ENCODE data around the gene TIMM21.
A peak's percentile ranks its signal among the peaks of the same experiment; 100 is the strongest.

The TIMM21 gene

GRCh38 chr18:74196220-74197119, 48.1 kb downstream of the TIMM21 start:
- DNase-seq = peak; percentile 19 to 34

GRCh38 chr18:74197705-74198341, 49.5 kb downstream of the TIMM21 start:
- no peak for DNase-seq

GRCh38 chr18:74198453-74198852, 50.1 kb downstream of the TIMM21 start:
- no peak for DNase-seq

- DNase-seq = no peak
Measured at GRCh38 chr18:74200780-74201179, 52.5 kb downstream of the TIMM21 start.

GRCh38 chr18:74203811-74204210, 55.5 kb downstream of the TIMM21 start:
- no peak for DNase-seq

GRCh38 chr18:74204526-74205152, 56.3 kb downstream of the TIMM21 start:
- DNase-seq = no peak

Data from activated CD4-positive, alpha-beta T cell treated with anti-CD3 and anti-CD28 coated beads, Interleukin-2, amount 50 U/mL, for 4 hours (primary cell).